WTC11 (cell line): ENCODE data around the gene CEP120. TPM values are rescaled to one million over a fixed set of nuclear protein-coding genes. Genes with fewer than 3 reads are reported as not detected.

Source experiments
- ATAC-seq: fragments of 200-7000 bp; cut with Tn5 transposase; 2 replicates; pipeline ENCODE4 v1.10.0; 2021; ENCODE audit warnings: mild to moderate bottlenecking, moderate library complexity
- CTCF ChIA-PET: fragments of 300-600 bp; sonication (Branson Sonifier 250); formaldehyde crosslinking; loops from one replicate; lab custom pipeline; 2021; ENCODE audit warnings: antibody characterized with exemption; lab: Charles Lee
- POLR2A ChIA-PET: fragments of 350-600 bp; sonication (Branson Sonifier 250); formaldehyde crosslinking; loops from one replicate; lab custom pipeline; 2021; ENCODE audit warnings: antibody characterized with exemption; lab: Charles Lee
- DNase-seq: peaks from one replicate; pipeline ENCODE4 v3.0.0; 2021; ENCODE audit warnings: low spot score
- H3K27ac Mint-ChIP-seq: 2 replicates; pipeline ENCODE4 v1.8.0; 2021; ENCODE audit warnings: mixed read lengths
- H3K27me3 Mint-ChIP-seq: 2 replicates; pipeline ENCODE4 v1.8.0; 2021; ENCODE audit warnings: low read depth, mild to moderate bottlenecking, moderate library complexity, mixed read lengths
- H3K36me3 Mint-ChIP-seq: 2 replicates; pipeline ENCODE4 v1.8.0; 2021; ENCODE audit warnings: mixed read lengths
- H3K4me1 Mint-ChIP-seq: 2 replicates; pipeline ENCODE4 v1.8.0; 2022; ENCODE audit warnings: mixed read lengths
- H3K4me3 Mint-ChIP-seq: 2 replicates; pipeline ENCODE4 v1.8.0; 2021; ENCODE audit warnings: mild to moderate bottlenecking, moderate library complexity, mixed read lengths
- H3K9me3 Mint-ChIP-seq: 2 replicates; pipeline ENCODE4 v1.8.0; 2021; ENCODE audit warnings: mixed read lengths
- AFF4 ChIP-seq: sonication (generic); formaldehyde crosslinking; IDR thresholded peaks from 2 replicates; pipeline ENCODE4 v1.8.1; 2023; ENCODE audit warnings: mild to moderate bottlenecking, missing genetic modification reagents, borderline replicate concordance
- FOXK1 ChIP-seq: sonication (generic); formaldehyde crosslinking; IDR thresholded peaks from 2 replicates; pipeline ENCODE4 v1.8.0; 2022; ENCODE audit warnings: mild to moderate bottlenecking, moderate library complexity, missing genetic modification reagents
- GABPB1 ChIP-seq: sonication (generic); formaldehyde crosslinking; IDR thresholded peaks from 2 replicates; pipeline ENCODE4 v1.8.1; 2023; ENCODE audit warnings: mild to moderate bottlenecking, missing genetic modification reagents
- HMGXB4 ChIP-seq: sonication (generic); formaldehyde crosslinking; IDR thresholded peaks from 2 replicates; pipeline ENCODE4 v1.8.1; 2023; ENCODE audit warnings: mild to moderate bottlenecking, moderate library complexity, missing genetic modification reagents
- NFATC4 ChIP-seq: fragments of 250-450 bp; sonication (Bioruptor Pico); IDR thresholded peaks from 2 replicates; pipeline ENCODE4 v1.9.0; 2021; ENCODE audit warnings: mild to moderate bottlenecking
- NR1H2 ChIP-seq: sonication (generic); formaldehyde crosslinking; IDR thresholded peaks from 2 replicates; pipeline ENCODE4 v1.9.0; 2021; ENCODE audit warnings: mild to moderate bottlenecking, moderate library complexity, missing genetic modification reagents
- NR3C1 ChIP-seq: sonication (generic); formaldehyde crosslinking; conservative IDR thresholded peaks from 2 replicates; pipeline ENCODE4 v1.8.1; 2023; ENCODE audit warnings: low read depth, mild to moderate bottlenecking, missing genetic modification reagents
- PRDM15 ChIP-seq: sonication (generic); formaldehyde crosslinking; IDR thresholded peaks from 2 replicates; pipeline ENCODE4 v1.8.0; 2022; ENCODE audit warnings: missing genetic modification reagents
- SOX15 ChIP-seq: fragments of 250-450 bp; sonication (Bioruptor Pico); IDR thresholded peaks from 2 replicates; pipeline ENCODE4 v1.9.0; 2021; ENCODE audit warnings: mild to moderate bottlenecking
- ZMAT4 ChIP-seq: fragments of 250-450 bp; sonication (Bioruptor Pico); IDR thresholded peaks from 2 replicates; pipeline ENCODE4 v1.9.0; 2021; ENCODE audit warnings: mild to moderate bottlenecking
- ZNF121 ChIP-seq: sonication (generic); formaldehyde crosslinking; IDR thresholded peaks from 2 replicates; pipeline ENCODE4 v1.8.0; 2023; ENCODE audit warnings: missing genetic modification reagents
- ZNF396 ChIP-seq: fragments of 250-450 bp; sonication (Bioruptor Pico); IDR thresholded peaks from 2 replicates; pipeline ENCODE4 v1.8.0; 2021; ENCODE audit warnings: mild to moderate bottlenecking, moderate library complexity, borderline replicate concordance
- ZNF425 ChIP-seq: fragments of 250-450 bp; sonication (Bioruptor Pico); conservative IDR thresholded peaks from 2 replicates; pipeline ENCODE4 v1.9.0; 2021; ENCODE audit warnings: mild to moderate bottlenecking
- ZNF512 ChIP-seq: sonication (generic); formaldehyde crosslinking; IDR thresholded peaks from 2 replicates; pipeline ENCODE4 v1.8.1; 2022; ENCODE audit warnings: missing genetic modification reagents, borderline replicate concordance
- total RNA-seq: library from RNA; stranded (reverse); gene quantifications from 3 replicates; pipeline ENCODE4 v1.2.3, GENCODE V29; 2021

The CEP120 gene
- total RNA-seq, 1 experiment from 2014 or later, result 15.2 TPM

- TF ChIP-seq ZNF425 (CRISPR knock-in tag) (no peak), AFF4 (CRISPR knock-in tag) (no peak), NR3C1 (no peak), NR1H2 (CRISPR knock-in tag) (no peak), ZMAT4 (CRISPR knock-in tag) (no peak), FOXK1 (CRISPR knock-in tag) (no peak), ZNF512 (no peak), SOX15 (no peak), ZNF396 (CRISPR knock-in tag) (no peak)
Observed at GRCh38 chr5:123429221-123429954, 6.2 kb upstream of the CEP120 start (continued).

GRCh38 chr5:123428521-123429220, 5.5 kb upstream of the CEP120 start:
- H3K27ac Mint-ChIP-seq, result no peak overlapping the region
- POLR2A ChIA-PET, result no interaction called here
- no peak for ATAC-seq

GRCh38 chr5:123427281-123427680, 4.1 kb upstream of the CEP120 start:
- TF ChIP-seq ZNF121, result no peak
- no peak for TF ChIP-seq PRDM15 (CRISPR knock-in tag)
- no peak for TF ChIP-seq HMGXB4 (CRISPR knock-in tag)
- H3K9me3 Mint-ChIP-seq, result peaks cover 4% of the 10 kb centered on the region
- no peaks in the 10 kb centered on the region for H3K36me3 Mint-ChIP-seq
- DNase-seq (no peak), ATAC-seq (no peak)
- no peak overlapping the region for H3K4me3 Mint-ChIP-seq
- CTCF ChIA-PET, result no interaction called here
- POLR2A ChIA-PET, result interaction anchor here (0.5 kb wide), 1 partner anchor 732 kb away, joined by 5 read pairs; no protein-coding TSS in a partner anchor
- H3K4me1 Mint-ChIP-seq, result peaks cover 7% of the 10 kb centered on the region
- no peak overlapping the region for H3K27ac Mint-ChIP-seq
- H3K27me3 Mint-ChIP-seq, result no peaks in the 10 kb centered on the region

More at GRCh38 chr5:123428521-123429220, 5.5 kb upstream of the CEP120 start:
- Mint-ChIP-seq H3K4me3 (no peak overlapping the region), H3K36me3 (no peaks in the 10 kb centered on the region), H3K9me3 (peaks cover 4% of the 10 kb centered on the region), H3K4me1 (peaks cover 7% of the 10 kb centered on the region), H3K27me3 (no peaks in the 10 kb centered on the region)
- DNase-seq, result no peak
- TF ChIP-seq GABPB1 (CRISPR knock-in tag) (peak; percentile 77), NFATC4 (CRISPR knock-in tag) (no peak)
- CTCF ChIA-PET, result no interaction called here
